K562 (cell line): ENCODE data around the gene NME7. TPM values are rescaled to one million over a fixed set of nuclear protein-coding genes. Genes with fewer than 3 reads are reported as not detected.

ENCODE experiments used
- ATAC-seq: fragments of 200-7000 bp; cut with Tn5 transposase; 3 replicates; pipeline ENCODE4 v1.9.1; 2020; ENCODE audit warnings: moderate library complexity
- BruUV-seq: library from RNA; stranded (reverse); fragments of 400-500 nt; replicated peaks from 2 replicates; lab custom pipeline; 2021; lab: Mats Ljungman, UMichigan
- CTCF ChIA-PET: fragments of 300-600 bp; formaldehyde crosslinking; extraction: SDS; loops from one replicate; lab custom pipeline; 2021; ENCODE audit warnings: low intra/inter-chr PET ratio; lab: Yijun Ruan, JAX
- POLR2A ChIA-PET: fragments of 300-600, 350-650 bp; sonication (Branson Sonifier 250); formaldehyde crosslinking; extraction: SDS; loops from one replicate; lab custom pipeline; 2021; ENCODE audit warnings: antibody characterized with exemption, inconsistent platforms; lab: Yijun Ruan, JAX
- DNase-seq, 4 experiments: peaks; one replicate each; pipeline versions ENCODE4 v3.0.0 to v3.0.0-alpha.2; 2011 to 2018; ENCODE audit warnings: low spot score in 3 of 4, mixed read lengths in 3 of 4; ENCODE audit errors: extremely low read depth in 1 of 4
- FAIRE-seq: peaks from 2 replicates; lab custom pipeline; 2011; peaks lifted over from hg19 to GRCh38; lab: Jason Lieb, UNC
- H2AFZ ChIP-seq: 2 replicates; pipeline ENCODE4 v1.6.0; 2011; ENCODE audit warnings: low read depth, low read length, control low read depth, inconsistent platforms
- H3K27ac ChIP-seq: fragments of 200-600 bp; 3 replicates; pipeline ENCODE4 v1.8.0; 2011; ENCODE audit warnings: low read depth, mild to moderate bottlenecking, control low read depth, inconsistent platforms, low read length, moderate library complexity, mixed read lengths; ENCODE audit errors: extremely low read depth
- H3K27me3 ChIP-seq, 2 experiments: fragments of 300-600 bp in 1 of 2; 2 replicates in 1 of 2; 3 replicates in 1 of 2; pipeline versions ENCODE4 v1.6.0 to v1.8.0; 2011; ENCODE audit warnings: inconsistent platforms in 2 of 2, low read length in 2 of 2, mild to moderate bottlenecking in 1 of 2, mixed read lengths in 1 of 2, moderate library complexity in 1 of 2; ENCODE audit not compliant: control insufficient read depth in 2 of 2, insufficient read depth in 2 of 2
- H3K36me3 ChIP-seq: fragments of 300-600 bp; 3 replicates; pipeline ENCODE4 v1.8.0; 2011; ENCODE audit warnings: mild to moderate bottlenecking, low read length, inconsistent platforms; ENCODE audit not compliant: control insufficient read depth, insufficient read depth
- H3K4me1 ChIP-seq, 2 experiments: fragments of 200-600 bp in 1 of 2; replicated peaks in 1 of 2; 2 replicates in 1 of 2; 3 replicates in 1 of 2; pipeline versions ENCODE4 v1.5.1 to v1.8.0; 2011; ENCODE audit warnings: inconsistent platforms in 2 of 2, low read length in 2 of 2, mild to moderate bottlenecking in 1 of 2, mixed read lengths in 1 of 2, moderate library complexity in 1 of 2; ENCODE audit not compliant: control insufficient read depth in 2 of 2, insufficient read depth in 2 of 2
- H3K4me2 ChIP-seq: 2 replicates; pipeline ENCODE4 v1.6.1; 2011; ENCODE audit warnings: low read length, control low read depth, inconsistent platforms, mixed read lengths; ENCODE audit not compliant: insufficient read depth
- H3K4me3 ChIP-seq: fragments of 200-600 bp; sonication (generic), shearing (Covaris generic); 2 replicates; pipeline ENCODE4 v1.5.1; 2016; ENCODE audit warnings: control low read depth, inconsistent platforms
- H3K79me2 ChIP-seq: fragments of 200-600 bp; 3 replicates; pipeline ENCODE4 v1.8.0; 2011; ENCODE audit warnings: low read length, inconsistent platforms; ENCODE audit not compliant: control insufficient read depth, insufficient read depth
- H3K9ac ChIP-seq, 2 experiments: 2 replicates each; pipeline versions ENCODE4 v1.6.0 to v1.6.1; 2011; ENCODE audit warnings: low read depth in 2 of 2, low read length in 2 of 2, control low read depth in 1 of 2, inconsistent platforms in 1 of 2, mild to moderate bottlenecking in 1 of 2, mixed read lengths in 1 of 2; ENCODE audit not compliant: insufficient read depth in 1 of 2
- H3K9me1 ChIP-seq: one replicate; pipeline ENCODE4 v1.6.0; 2011; ENCODE audit warnings: inconsistent platforms, mild to moderate bottlenecking, low read length, moderate library complexity; ENCODE audit not compliant: control insufficient read depth, insufficient read depth
- H3K9me3 ChIP-seq: replicated peaks from 2 replicates; pipeline ENCODE4 v1.5.1; 2011; ENCODE audit warnings: low read depth, low read length, inconsistent platforms; ENCODE audit not compliant: control insufficient read depth, insufficient read depth
- H4K20me1 ChIP-seq: replicated peaks from 2 replicates; pipeline ENCODE4 v1.6.1; 2011; ENCODE audit warnings: low read length, inconsistent platforms, mixed read lengths; ENCODE audit not compliant: control insufficient read depth, insufficient read depth
- CBX5 ChIP-seq: IDR thresholded peaks from 2 replicates; pipeline ENCODE4 v1.6.1; 2014; ENCODE audit warnings: low read depth, borderline replicate concordance
- FOSL1 ChIP-seq: fragments of 200-800 bp; sonication (Bioruptor generic); conservative IDR thresholded peaks from 2 replicates; pipeline ENCODE4 v1.6.1; 2016; ENCODE audit warnings: missing genetic modification characterization, missing compliant biosample characterization
- HNRNPK ChIP-seq: fragments of 200-400 bp; formaldehyde crosslinking; IDR thresholded peaks from one replicate; pipeline ENCODE4 v1.6.1; 2018; ENCODE audit warnings: mild to moderate bottlenecking, low read depth, low read length; ENCODE audit not compliant: poor library complexity, severe bottlenecking
- ZNF445 ChIP-seq: fragments of 250-450 bp; sonication (Bioruptor Pico); IDR thresholded peaks from 2 replicates; pipeline ENCODE4 v1.4.0; 2020; ENCODE audit warnings: low read depth, mild to moderate bottlenecking, moderate library complexity
- WGBS: fragments of 100-300 bp; shearing (Covaris generic); methylation state at CpG from one replicate; pipeline ENCODE4 v1.1.6; 2016; ENCODE audit warnings: low coverage, mixed read lengths; ENCODE audit not compliant: insufficient coverage; ENCODE audit errors: missing lambda C conversion rate; 5-methylcytosine and 5-hydroxymethylcytosine counted together
- in situ Hi-C: fragments of 300-500 bp; cut with MboI; formaldehyde crosslinking; loops from 4 replicates; pipeline ENCODE4 v1.15.0; 2018; ENCODE audit warnings: inconsistent platforms, mixed read lengths
- intact Hi-C: fragments of 100-400 bp; cut with micrococcal nuclease; formaldehyde crosslinking; loops from 2 replicates; pipeline ENCODE4 v1.14.2; 2022
- polyA plus RNA-seq, 8 experiments: library from polyadenylated mRNA; depleted of rRNA in 4 of 8; stranded (reverse) in 5 of 8; unstranded in 3 of 8; fragments of >200 nt; fragmentation: Nextera tagmentation in 2 of 8; fragmentation: Illumina TruSeq in 1 of 8; extraction: Ambion mirVana in 2 of 8; extraction: Trizol in 1 of 8; gene quantifications; 2 replicates each; pipeline versions ENCODE4 v1.2.1 to v1.2.3, GENCODE V29; 2011 to 2014; ENCODE audit warnings: inconsistent platforms in 1 of 8, missing spikeins in 1 of 8
- total RNA-seq, 7 experiments: library from RNA; depleted of rRNA in 6 of 7; stranded (reverse); fragments of >200 nt in 6 of 7; fragmentation: Illumina TruSeq in 2 of 7; extraction: Trizol in 2 of 7; gene quantifications; 2 replicates each; pipeline versions ENCODE4 v1.2.1 to v1.2.3, GENCODE V29; 2011 to 2021; ENCODE audit warnings: low replicate concordance in 1 of 7

Gene NME7
- total and polyA plus RNA-seq, 9 of the 15 experiments (the other 6 are each of a cell fraction or from before 2014, with no cell fraction given), result 7.9 to 43.2 (median 23.9) TPM

- H3K4me1 ChIP-seq, result peaks cover 0 to 5% of the 10 kb centered on the region in 2 experiments; a peak in 2 of 5 replicates
- no peak overlapping the region for H2AFZ ChIP-seq
- no TSS peak for BruUV-seq
- CTCF ChIA-PET, result no interaction called here
- FAIRE-seq (no peak), ATAC-seq (no peak), DNase-seq (no peak)
- H3K36me3 ChIP-seq, result no peaks in the 10 kb centered on the region
- no peak overlapping the region for H3K9ac ChIP-seq
- intact Hi-C loops (no loop called here), in situ Hi-C loops (no loop called here)
- H3K9me3 ChIP-seq, result no peaks in the 10 kb centered on the region
- H3K9me1 ChIP-seq, result no peaks in the 10 kb centered on the region
- TF ChIP-seq ZNF445 (CRISPR knock-in tag), result no peak
- no peak for TF ChIP-seq CBX5
- H3K4me2 ChIP-seq, result no peak overlapping the region
- H4K20me1 ChIP-seq, result no peaks in the 10 kb centered on the region
- 21% methylated on average over 5 of the region's 5 CpGs for WGBS
- H3K27me3 ChIP-seq, result no peaks in the 10 kb centered on the region
- POLR2A ChIA-PET, result interaction anchor here (0.5 to 0.6 kb wide), 2 partner anchors 349 to 448 kb away, joined by 3 read pairs; no protein-coding TSS in a partner anchor
- H3K27ac ChIP-seq, result no peak overlapping the region
- H3K4me3 ChIP-seq, result no peak overlapping the region
- no peaks in the 10 kb centered on the region for H3K79me2 ChIP-seq
Observed at GRCh38 chr1:169120066-169120465, 247.5 kb downstream of the NME7 start.

DNA sequence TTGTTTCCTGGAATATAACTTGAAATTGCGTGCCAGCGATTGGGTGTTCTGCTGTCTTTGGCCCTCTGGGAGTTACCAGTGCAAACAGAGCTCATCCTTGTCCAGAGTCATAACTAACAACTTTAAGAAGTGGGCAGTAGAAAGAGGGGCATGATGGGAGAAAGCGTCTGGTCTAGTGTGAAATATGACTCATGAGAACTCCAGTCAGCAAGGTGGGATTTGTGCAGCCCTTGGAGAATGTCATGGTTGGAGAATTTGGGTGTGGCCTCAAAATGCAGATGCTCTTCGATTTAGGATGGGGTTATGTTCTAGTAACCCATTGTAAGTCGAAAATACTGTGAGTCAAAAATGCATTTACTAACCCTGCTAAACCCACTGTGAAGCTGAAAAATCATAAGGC, 248.2 kb downstream of the NME7 start:
- H3K4me1 ChIP-seq, result peaks cover 0 to 5% of the 10 kb centered on the region in 2 experiments; a peak in 2 of 5 replicates
- no peak overlapping the region for H3K4me3 ChIP-seq
- H3K9me1 ChIP-seq, result no peaks in the 10 kb centered on the region
- no peak for DNase-seq
- ATAC-seq, result peak; percentile 45; the same call in 2 of the 3 replicates
- 23% methylated on average over 5 of the region's 5 CpGs for WGBS
- H3K27ac ChIP-seq, result no peak overlapping the region
- H3K79me2 ChIP-seq, result no peaks in the 10 kb centered on the region
- POLR2A ChIA-PET, result interaction anchor here (0.6 kb wide), 1 partner anchor 868 kb away, joined by 3 read pairs; no protein-coding TSS in a partner anchor
- peak; percentile 55 for FAIRE-seq
- no peak overlapping the region for H2AFZ ChIP-seq
- no TSS peak for BruUV-seq
- intact Hi-C loops (no loop called here), in situ Hi-C loops (no loop called here)
- CTCF ChIA-PET, result no interaction called here
- H3K9ac ChIP-seq, result no peak overlapping the region
- TF ChIP-seq FOSL1 (tag), result peak; percentile 37; the same call in 1 of the 2 replicates
- TF ChIP-seq HNRNPK, result no peak
- H3K36me3 ChIP-seq, result no peaks in the 10 kb centered on the region
- H3K4me2 ChIP-seq, result no peak overlapping the region
- no peaks in the 10 kb centered on the region for H4K20me1 ChIP-seq
- H3K9me3 ChIP-seq, result no peaks in the 10 kb centered on the region
- H3K27me3 ChIP-seq, result no peaks in the 10 kb centered on the region
